ENCODE results near the gene RBM39. TPM values are rescaled to one million over a fixed set of nuclear protein-coding genes. Genes with fewer than 3 reads are reported as not detected.

Gene RBM39
- total RNA-seq, 1 experiment from 2014 or later: 347 TPM

- H3K27me3 ChIP-seq (ENCODE audit: insufficient read depth, low read length): no peaks in the 10 kb centered on the region
- H3T11ph ChIP-seq (ENCODE audit: low read length): no peak overlapping the region
- no peak overlapping the region; a peak in 1 of 7 replicates for H3K27ac Mint-ChIP-seq
- DNase-seq: no peak
- peaks cover 2 to 7% (median 6%) of the 10 kb centered on the region in 3 experiments; a peak in 5 of 7 replicates for H3K36me3 Mint-ChIP-seq (ENCODE audit: insufficient read depth in 1 of 3, low read depth in 3 of 3)
- no peak overlapping the region for H3K18ac ChIP-seq (ENCODE audit: insufficient read length, low read depth, low read length)
- H3K79me2 ChIP-seq (ENCODE audit: insufficient read depth, low read length): peaks cover 63% of the 10 kb centered on the region
- no peaks in the 10 kb centered on the region for H3K27me3 Mint-ChIP-seq (ENCODE audit: low read depth)
- H2BK120ac ChIP-seq (ENCODE audit: low read depth, low read length, poor library complexity, severe bottlenecking): no peak overlapping the region
- H3K79me1 ChIP-seq (ENCODE audit: insufficient read depth, low read depth, low read length, poor library complexity, severe bottlenecking): no peaks in the 10 kb centered on the region
- no peak overlapping the region for H2BK5ac ChIP-seq (ENCODE audit: insufficient read length, low read length)
- no peak overlapping the region for H3K23ac ChIP-seq (ENCODE audit: insufficient read length, low read depth, low read length)
- peak overlapping the region; percentile 96 to 99 for H3K4me3 Mint-ChIP-seq
- no peak overlapping the region for H2BK15ac ChIP-seq (ENCODE audit: low read depth, low read length)
- H2AK5ac ChIP-seq (ENCODE audit: insufficient read length, low read length): no peak overlapping the region
- H3K14ac ChIP-seq (ENCODE audit: insufficient read depth, low read length): no peak overlapping the region
- no peak overlapping the region for H4K91ac ChIP-seq (ENCODE audit: insufficient read length, low read depth, low read length)
- H2BK12ac ChIP-seq (ENCODE audit: insufficient read length, low read depth, low read length): no peak overlapping the region
- no peaks in the 10 kb centered on the region; a peak in 1 of 5 replicates for H3K9me3 Mint-ChIP-seq
- no peak overlapping the region for H2AFZ ChIP-seq (ENCODE audit: low read length)
- no peak for TF ChIP-seq CTCF (conservative IDR thresholded peaks at IDR 0.05)
- H3K4me1 Mint-ChIP-seq: peaks cover 44 to 48% of the 10 kb centered on the region in 2 experiments
- peaks cover 9% of the 10 kb centered on the region for H3K23me2 ChIP-seq (ENCODE audit: insufficient read length, low read depth, low read length, poor library complexity, severe bottlenecking)
- no peak overlapping the region for H3K4ac ChIP-seq (ENCODE audit: low read depth, low read length)
- no peak overlapping the region for H4K8ac ChIP-seq (replicated peaks; ENCODE audit: insufficient read length, low read depth, low read length)
- no peak overlapping the region for H4K5ac ChIP-seq (ENCODE audit: insufficient read length, low read depth, low read length)
- no CpG with 5 or more reads among the region's 3 CpGs for WGBS (ENCODE audit: extremely low coverage, insufficient read length, low lambda C conversion rate)
- H3K56ac ChIP-seq (ENCODE audit: insufficient read length, low read depth, low read length): no peak overlapping the region
- H2BK20ac ChIP-seq (ENCODE audit: low read depth, low read length, poor library complexity, severe bottlenecking): no peak overlapping the region
- no peaks in the 10 kb centered on the region for H3K9me3 ChIP-seq (ENCODE audit: control insufficient read depth, low read depth, low read length)
- no peak overlapping the region for H3K27ac ChIP-seq (ENCODE audit: insufficient read length, low read depth, low read length)
- no peaks in the 10 kb centered on the region; the same call in 1 of the 2 replicates for H3K4me1 ChIP-seq (ENCODE audit: insufficient read depth, low read length)
- no peaks in the 10 kb centered on the region for H4K20me1 ChIP-seq (ENCODE audit: control insufficient read depth, insufficient read depth, insufficient read length)
- peak overlapping the region; percentile 37 for H3K4me2 ChIP-seq (ENCODE audit: insufficient read depth, insufficient read length, low read length)
- peak overlapping the region; percentile 18 for H3K9ac ChIP-seq (ENCODE audit: extremely low read depth, insufficient read length, low read length)
Observed at GRCh38 chr20:35661908-35662307, 80.2 kb downstream of the RBM39 start.

Data from H9 (cell line).